Stimulated activated CD8-positive, alpha-beta memory T cell treated with anti-CD3 and anti-CD28 coated beads, Interleukin-2, amount 100 ng/mL, for 48 hours (primary cell): ENCODE results near the gene TMEM191B.
"Not testable (repeated sequence)": the region's sequence is repeated elsewhere in the genome, so short reads cannot be mapped to it uniquely, and the experiment has no call there.

Source experiments
- DNase-seq, 2 donors: peaks; one replicate each; pipeline ENCODE4 v3.0.0-alpha.2; 2020; ENCODE audit warnings: low read depth in 2 of 2

The TMEM191B gene

GRCh38 chr22:18527752-18528596 is at the start of gene TMEM191B:
Gene TMEM191B, plus strand, starts transcription at chr22:18527802. Its CDS starts 179 bp downstream, at chr22:18527981.
- not testable (repeated sequence) for DNase-seq

DNA sequence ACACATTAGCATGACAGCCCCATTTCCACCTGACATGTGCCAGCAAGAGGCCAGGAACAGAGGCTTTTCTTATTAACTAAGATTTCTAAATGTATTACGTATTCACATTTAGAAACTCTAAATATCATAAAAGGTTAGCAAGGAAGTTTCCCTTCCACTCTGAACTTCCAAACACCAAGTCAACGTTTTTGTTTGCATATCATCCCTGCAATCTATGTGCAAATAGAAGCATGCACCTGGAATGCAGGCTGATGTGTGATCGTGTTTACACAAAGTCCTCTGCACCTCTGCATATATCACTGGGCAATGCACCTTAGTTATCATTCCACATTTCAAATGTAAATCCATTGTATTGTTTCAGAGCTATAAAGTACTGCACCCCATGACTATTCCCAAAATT is 31.4 kb upstream of the TMEM191B start:
- not testable (repeated sequence) for DNase-seq

GRCh38 chr22:18511327-18511726 is 16.3 kb upstream of the TMEM191B start:
- not testable (repeated sequence) for DNase-seq

GRCh38 chr22:18512378-18512777 is 15.2 kb upstream of the TMEM191B start:
- not testable (repeated sequence) for DNase-seq

DNA sequence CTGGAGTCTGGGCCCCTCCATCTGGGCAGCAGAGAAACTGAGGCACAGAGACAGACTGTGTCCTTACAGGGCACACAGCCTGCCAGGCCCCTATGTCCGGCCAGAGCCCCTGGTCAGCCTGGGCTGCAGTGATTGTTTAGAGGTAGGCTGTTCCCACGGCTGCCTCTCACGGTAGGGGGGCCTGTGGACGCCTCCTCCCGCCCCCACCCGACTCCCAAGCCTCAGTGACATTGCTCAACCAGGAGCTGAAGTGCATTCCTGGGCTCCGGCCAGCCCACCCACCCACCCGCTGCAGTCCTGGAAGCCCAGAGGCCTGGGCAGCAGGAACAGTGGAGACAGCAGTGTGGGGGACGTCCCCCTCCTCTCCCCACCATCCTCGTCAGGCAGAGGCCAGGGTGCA is 14.1 kb upstream of the TMEM191B start:
- not testable (repeated sequence) for DNase-seq

GRCh38 chr22:18518061-18518460 is 9.5 kb upstream of the TMEM191B start, which contains the start of gene GGTLC3:
Gene GGTLC3, minus strand, starts transcription at chr22:18518161. Its CDS starts 264 bp downstream, at chr22:18517897.
- DNase-seq = not testable (repeated sequence)

- not testable (repeated sequence) for DNase-seq
These were observed 4.8 kb upstream of the TMEM191B start for GRCh38 chr22:18522762-18523161.

DNA sequence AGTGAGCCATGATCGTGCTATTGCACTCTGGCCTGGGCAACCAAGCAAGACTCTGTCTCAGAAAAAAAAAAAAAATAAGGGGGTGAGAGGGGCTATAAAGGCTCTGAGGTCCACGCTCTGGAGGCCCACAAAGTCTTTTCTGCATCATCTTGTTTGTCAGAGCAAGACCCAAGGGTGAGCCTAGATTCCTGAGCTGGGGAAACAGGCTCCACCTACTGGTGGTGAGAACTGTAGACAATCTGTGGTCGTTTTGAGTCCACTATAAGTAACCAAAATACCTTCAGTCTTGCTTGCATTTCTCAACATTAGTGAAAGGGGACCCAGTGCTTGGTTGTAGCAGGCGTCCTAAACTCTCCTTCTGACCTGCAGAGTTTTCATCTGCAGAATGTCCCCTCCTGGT is 4.3 kb upstream of the TMEM191B start:
- not testable (repeated sequence) for DNase-seq

DNA sequence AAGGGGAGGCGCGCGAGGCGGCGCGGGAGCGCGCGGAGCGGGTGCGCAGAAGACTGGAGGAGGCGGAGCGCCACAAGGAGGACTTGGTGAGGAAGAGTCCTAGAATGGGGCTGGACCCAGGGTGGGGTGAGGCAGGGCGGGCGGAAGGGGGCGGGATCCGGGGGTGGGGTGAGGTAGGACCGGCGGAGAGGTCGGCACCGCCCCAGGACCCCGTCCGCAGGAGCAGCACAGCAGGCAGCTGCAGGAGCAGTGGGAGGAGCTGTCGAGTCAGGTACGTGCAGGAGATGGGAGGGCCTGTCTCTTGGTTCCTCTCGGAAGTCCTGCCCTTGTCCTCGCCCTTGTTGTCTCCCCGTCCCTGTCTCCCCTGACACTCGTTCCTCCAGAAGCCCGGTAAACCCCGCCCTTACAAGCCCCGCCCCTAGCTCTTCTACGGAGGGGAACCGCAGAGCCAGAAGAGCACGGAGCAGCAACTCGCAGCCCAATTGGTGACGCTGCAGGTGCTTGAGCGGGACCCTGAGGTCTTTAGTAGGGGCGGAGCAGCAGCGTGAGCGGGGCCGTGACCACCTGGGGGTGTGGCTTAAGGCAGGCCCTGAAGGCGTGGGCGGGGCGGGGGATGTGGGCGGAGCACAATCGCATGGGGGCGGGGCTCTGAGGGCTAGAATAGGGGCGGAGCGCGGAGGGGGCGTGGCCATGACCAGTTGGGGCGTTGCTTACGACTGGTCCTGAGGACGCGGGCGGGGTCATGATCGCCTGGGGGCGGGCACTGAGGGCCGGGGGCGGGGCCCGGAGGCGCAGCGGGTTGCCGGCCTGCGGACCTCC is 1.2 kb downstream of the TMEM191B start:
- peak; percentile 59 to 90 for DNase-seq

DNA sequence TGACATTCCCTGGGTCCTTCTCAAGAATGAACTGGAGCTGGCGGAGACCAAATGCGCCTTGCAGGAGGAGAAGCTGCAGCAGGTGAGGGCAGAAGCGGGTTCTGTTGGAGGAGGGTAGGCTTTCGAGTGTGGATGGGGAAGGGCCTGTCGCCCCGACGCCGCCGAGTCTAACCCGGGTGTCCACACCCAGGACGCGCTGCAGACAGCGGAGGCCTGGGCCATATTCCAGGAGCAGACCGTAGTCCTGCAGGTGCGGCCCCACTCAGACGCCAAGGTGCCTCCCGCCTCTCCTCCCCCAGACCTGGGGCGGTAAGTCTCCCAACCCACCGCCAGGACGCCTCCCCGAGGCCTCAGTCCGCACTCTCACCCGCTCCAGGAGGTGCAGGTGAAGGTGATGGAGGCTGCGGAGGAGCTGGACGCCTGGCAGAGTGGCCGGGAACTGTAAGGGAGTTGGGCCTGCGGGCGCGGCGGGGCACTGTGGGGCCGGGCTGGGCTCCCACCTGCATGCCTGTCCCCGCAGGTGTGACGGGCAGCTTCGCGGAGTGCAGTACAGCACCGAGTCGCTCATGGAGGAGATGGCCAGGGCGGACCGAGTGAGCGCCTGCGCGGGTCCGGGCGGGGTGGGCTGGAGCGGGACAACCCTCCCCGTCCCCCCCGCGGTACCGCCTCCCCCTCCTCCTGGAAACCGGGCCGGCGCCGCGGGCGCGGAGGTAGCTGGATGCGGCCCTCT is 2.0 kb downstream of the TMEM191B start:
- not testable (repeated sequence) for DNase-seq

- not testable (repeated sequence) for DNase-seq
These were observed 6.0 kb downstream of the TMEM191B start for GRCh38 chr22:18533633-18534032.

DNA sequence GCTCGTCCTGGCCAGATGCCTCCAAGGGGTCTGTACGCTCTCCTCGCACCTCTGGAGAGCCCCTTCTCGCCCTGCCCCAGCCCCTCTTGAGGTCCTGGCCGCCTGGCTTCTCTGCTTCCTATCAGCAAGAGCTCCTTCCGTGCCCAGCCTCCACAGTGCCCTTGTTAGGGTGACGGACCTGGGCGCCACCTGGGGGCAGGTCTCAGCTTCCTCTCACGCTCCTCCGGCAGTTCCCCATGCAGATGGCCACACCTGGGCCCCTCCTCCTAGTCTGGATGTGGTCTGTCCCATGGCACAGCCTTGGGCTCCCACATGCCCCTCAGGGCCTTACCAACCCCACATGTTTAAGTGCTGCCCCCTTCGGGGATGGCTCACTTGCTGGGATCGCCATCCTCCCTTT is 6.7 kb downstream of the TMEM191B start:
- not testable (repeated sequence) for DNase-seq

DNA sequence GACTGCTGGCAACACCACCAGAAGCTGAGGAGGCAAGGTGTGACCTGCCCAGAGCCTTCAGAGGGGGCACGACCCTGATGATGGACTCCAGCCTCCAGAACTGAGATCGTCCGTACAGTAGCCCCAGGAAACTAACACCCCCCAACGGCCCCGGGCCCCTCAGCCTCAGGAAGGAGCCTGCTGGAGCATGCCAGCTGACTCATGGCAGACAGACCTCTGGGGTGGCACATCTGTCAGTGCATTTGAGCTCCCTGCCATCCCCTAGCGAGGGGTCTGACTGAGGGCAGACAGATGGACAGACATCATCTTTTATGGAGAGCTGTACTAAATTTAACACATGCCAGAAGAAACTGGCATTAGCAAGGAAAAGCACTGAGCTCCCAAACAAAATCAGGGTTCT is 12.4 kb downstream of the TMEM191B start:
- DNase-seq = not testable (repeated sequence)

DNA sequence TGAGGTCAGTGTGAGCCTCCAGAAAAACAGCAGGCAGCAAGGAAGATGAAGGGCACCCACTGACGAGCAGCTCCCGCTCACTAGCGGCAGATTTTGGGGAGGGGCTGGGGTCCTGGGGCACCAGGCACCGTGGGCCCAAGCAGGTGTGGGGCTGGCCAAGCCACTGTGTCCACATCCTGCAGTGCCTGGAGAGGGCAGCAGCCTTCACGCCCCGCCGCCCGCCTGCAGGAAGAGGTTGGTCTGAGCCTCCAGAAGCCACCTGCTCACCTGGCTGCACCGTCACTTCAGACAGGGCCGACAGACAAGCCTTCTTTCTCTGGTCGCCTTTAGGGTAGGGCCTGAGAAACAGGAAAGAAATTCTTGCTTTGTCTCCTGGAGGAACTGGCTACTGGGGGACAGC is 15.8 kb downstream of the TMEM191B start:
- DNase-seq = not testable (repeated sequence)

DNA sequence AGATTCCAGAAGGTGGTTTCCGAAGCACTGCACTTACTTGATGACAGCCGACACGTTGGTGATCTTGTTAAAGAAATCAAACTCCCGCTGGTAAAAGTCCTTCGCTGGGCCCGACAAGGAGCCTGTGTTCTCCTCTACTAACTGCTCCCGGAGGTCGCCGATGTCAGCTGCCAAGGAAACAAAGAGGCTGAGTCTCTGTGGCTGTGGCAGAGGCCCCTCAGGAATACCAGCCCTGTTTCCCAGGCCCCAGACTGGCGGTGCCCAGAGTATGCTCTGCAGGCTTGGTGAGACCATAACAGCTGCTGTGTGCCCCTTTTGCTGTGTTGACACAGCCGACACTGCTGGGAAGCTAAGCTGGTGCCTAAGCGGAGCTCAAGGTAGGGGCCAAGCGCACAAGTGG is 17.0 kb downstream of the TMEM191B start:
- DNase-seq = not testable (repeated sequence)

DNA sequence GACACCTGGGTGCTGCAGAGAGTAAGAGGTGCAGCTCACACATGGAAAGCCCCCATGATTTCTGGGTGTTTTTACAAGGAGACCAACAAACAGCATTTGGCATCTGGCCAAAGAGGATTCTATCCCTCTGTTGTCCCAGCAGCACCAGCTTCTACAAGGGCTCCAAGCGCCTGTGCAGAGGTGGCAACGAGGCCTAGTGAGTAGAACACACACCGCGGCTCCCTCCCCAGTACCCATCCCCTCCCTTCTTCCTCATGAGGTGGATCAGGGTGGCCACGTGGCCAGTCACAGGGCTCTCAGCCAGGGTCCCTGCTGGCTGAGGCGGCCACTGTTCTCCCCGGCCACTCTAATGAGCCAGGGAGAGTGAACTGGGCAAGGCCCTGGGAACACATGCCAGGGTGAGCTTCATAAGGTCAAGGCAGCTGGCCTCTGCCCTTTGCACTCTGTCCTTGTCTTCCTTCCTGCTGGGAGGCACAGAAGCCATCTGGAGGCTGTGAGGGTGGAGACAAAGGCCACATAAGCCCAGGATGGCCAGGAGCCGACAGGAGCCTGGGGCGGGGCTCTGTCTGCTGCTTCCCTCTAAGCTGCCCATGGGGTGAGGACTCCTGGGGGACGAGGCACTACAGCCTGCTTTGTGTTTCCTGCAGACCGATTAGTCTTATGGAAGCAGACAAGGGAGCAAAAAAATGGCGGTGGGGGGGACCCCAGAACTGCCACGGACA is 22.0 kb downstream of the TMEM191B start:
- DNase-seq = not testable (repeated sequence)

GRCh38 chr22:18551046-18551445 is 23.4 kb downstream of the TMEM191B start:
- DNase-seq = not testable (repeated sequence)

- not testable (repeated sequence) for DNase-seq
These were observed 25.4 kb downstream of the TMEM191B start for GRCh38 chr22:18552839-18553597.

GRCh38 chr22:18554280-18555256 is 27.0 kb downstream of the TMEM191B start:
- DNase-seq = not testable (repeated sequence)
